ENCODE results near the gene FCGBP. TPM values are rescaled to one million over a fixed set of nuclear protein-coding genes. Genes with fewer than 3 reads are reported as not detected.

The FCGBP gene
- total and polyA plus RNA-seq, 2 of the 4 experiments (the other 2 are of a cell fraction) = under 0.01 to 0.03 TPM

- no TSS peak for BruUV-seq (replicated peaks)
- TF ChIP-seq BHLHE40 (IDR thresholded peaks at IDR 0.05; ENCODE audit: low read depth, low read length) = no peak
- TF ChIP-seq, protein P1, sequence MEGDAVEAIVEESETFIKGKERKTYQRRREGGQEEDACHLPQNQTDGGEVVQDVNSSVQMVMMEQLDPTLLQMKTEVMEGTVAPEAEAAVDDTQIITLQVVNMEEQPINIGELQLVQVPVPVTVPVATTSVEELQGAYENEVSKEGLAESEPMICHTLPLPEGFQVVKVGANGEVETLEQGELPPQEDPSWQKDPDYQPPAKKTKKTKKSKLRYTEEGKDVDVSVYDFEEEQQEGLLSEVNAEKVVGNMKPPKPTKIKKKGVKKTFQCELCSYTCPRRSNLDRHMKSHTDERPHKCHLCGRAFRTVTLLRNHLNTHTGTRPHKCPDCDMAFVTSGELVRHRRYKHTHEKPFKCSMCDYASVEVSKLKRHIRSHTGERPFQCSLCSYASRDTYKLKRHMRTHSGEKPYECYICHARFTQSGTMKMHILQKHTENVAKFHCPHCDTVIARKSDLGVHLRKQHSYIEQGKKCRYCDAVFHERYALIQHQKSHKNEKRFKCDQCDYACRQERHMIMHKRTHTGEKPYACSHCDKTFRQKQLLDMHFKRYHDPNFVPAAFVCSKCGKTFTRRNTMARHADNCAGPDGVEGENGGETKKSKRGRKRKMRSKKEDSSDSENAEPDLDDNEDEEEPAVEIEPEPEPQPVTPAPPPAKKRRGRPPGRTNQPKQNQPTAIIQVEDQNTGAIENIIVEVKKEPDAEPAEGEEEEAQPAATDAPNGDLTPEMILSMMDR (conservative IDR thresholded peaks at IDR 0.05; ENCODE audit: low read depth, low read length) = no peak
- no peak for TF ChIP-seq FOS (IDR thresholded peaks at IDR 0.05; ENCODE audit: low read depth, low read length)
- no peak for TF ChIP-seq RCOR1 (IDR thresholded peaks at IDR 0.05; ENCODE audit: insufficient replicate concordance, low read length)
- TF ChIP-seq CHD1 (IDR thresholded peaks at IDR 0.05; ENCODE audit: low read depth, low read length) = no peak
- no peak for TF ChIP-seq MAZ (IDR thresholded peaks at IDR 0.05; ENCODE audit: borderline replicate concordance, low read depth, low read length)
- no peak for TF ChIP-seq MAFK (IDR thresholded peaks at IDR 0.05; ENCODE audit: low read depth, low read length)
- TF ChIP-seq ELK1 (IDR thresholded peaks at IDR 0.05; ENCODE audit: borderline replicate concordance, low read depth, low read length) = no peak
- no peak for TF ChIP-seq CEBPB (IDR thresholded peaks at IDR 0.05; ENCODE audit: low read depth, low read length)
- TF ChIP-seq, protein P2, sequence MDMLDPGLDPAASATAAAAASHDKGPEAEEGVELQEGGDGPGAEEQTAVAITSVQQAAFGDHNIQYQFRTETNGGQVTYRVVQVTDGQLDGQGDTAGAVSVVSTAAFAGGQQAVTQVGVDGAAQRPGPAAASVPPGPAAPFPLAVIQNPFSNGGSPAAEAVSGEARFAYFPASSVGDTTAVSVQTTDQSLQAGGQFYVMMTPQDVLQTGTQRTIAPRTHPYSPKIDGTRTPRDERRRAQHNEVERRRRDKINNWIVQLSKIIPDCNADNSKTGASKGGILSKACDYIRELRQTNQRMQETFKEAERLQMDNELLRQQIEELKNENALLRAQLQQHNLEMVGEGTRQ (IDR thresholded peaks at IDR 0.05; ENCODE audit: low read depth, low read length) = no peak
- TF ChIP-seq MXI1 (IDR thresholded peaks at IDR 0.05; ENCODE audit: borderline replicate concordance, low read depth, low read length) = no peak
- TF ChIP-seq POLR2A (IDR thresholded peaks at IDR 0.05; ENCODE audit: low read depth, low read length) = no peak
- no peak for TF ChIP-seq NFE2L2 (IDR thresholded peaks at IDR 0.05; ENCODE audit: low read depth, low read length)
- no peak for TF ChIP-seq SMC3 (IDR thresholded peaks at IDR 0.05; ENCODE audit: low read depth, low read length)
- TF ChIP-seq RAD21 (IDR thresholded peaks at IDR 0.05; ENCODE audit: low read length) = no peak
- no peak for TF ChIP-seq RFX5 (IDR thresholded peaks at IDR 0.05; ENCODE audit: low read depth, low read length)
- Histone ChIP-seq H2AK9ac (replicated peaks; ENCODE audit: low read depth, low read length, poor library complexity) (no peak overlapping the region), H3K4me3 (ENCODE audit: insufficient read depth, low read depth, low read length) (no peak overlapping the region), H4K8ac (ENCODE audit: low read depth in 2 of 2, low read length in 2 of 2) (no peak overlapping the region), H2AK5ac (ENCODE audit: low read depth, low read length) (no peak overlapping the region), H2BK20ac (ENCODE audit: low read depth, low read length) (no peak overlapping the region), H2AFZ (replicated peaks; ENCODE audit: low read length, poor library complexity) (no peak overlapping the region), H4K20me1 (ENCODE audit: insufficient read depth, low read length) (no peaks in the 10 kb centered on the region), H4K91ac (ENCODE audit: insufficient read depth, low read depth, low read length) (no peak overlapping the region), H3K4me2 (ENCODE audit: low read depth, low read length) (no peak overlapping the region), H2BK15ac (ENCODE audit: low read depth, low read length) (no peak overlapping the region), H3K4ac (ENCODE audit: low read depth, low read length) (no peak overlapping the region), H3K9ac (ENCODE audit: low read depth, low read length) (no peak overlapping the region), H3K4me1 (ENCODE audit: control insufficient read depth, insufficient read depth, low read length) (no peaks in the 10 kb centered on the region), H3K9me1 (ENCODE audit: insufficient read depth, low read length) (no peaks in the 10 kb centered on the region), H3K14ac (replicated peaks; ENCODE audit: low read depth, low read length) (no peak overlapping the region), H3K23ac (ENCODE audit: low read depth, low read length) (no peak overlapping the region), H3K36me3 (ENCODE audit: control insufficient read depth, insufficient read depth, low read length) (no peaks in the 10 kb centered on the region), H3K27ac (ENCODE audit: insufficient read depth, low read length) (no peak overlapping the region), H2BK5ac (ENCODE audit: low read depth, low read length, poor library complexity, severe bottlenecking) (no peak overlapping the region), H4K5ac (ENCODE audit: low read depth, low read length) (no peak overlapping the region), H2BK120ac (ENCODE audit: low read depth, low read length) (no peak overlapping the region), H3K9me3 (ENCODE audit: control insufficient read depth, insufficient read depth, low read length) (no peaks in the 10 kb centered on the region), H3K56ac (ENCODE audit: extremely low read depth, insufficient read depth, low read length) (no peak overlapping the region), H3K27me3 (ENCODE audit: control insufficient read depth, insufficient read depth, low read length) (peaks cover 2% of the 10 kb centered on the region; the same call in 1 of the 2 replicates), H3K79me1 (ENCODE audit: low read depth in 1 of 2, low read length in 2 of 2) (no peaks in the 10 kb centered on the region), H3K18ac (ENCODE audit: low read depth, low read length) (no peak overlapping the region)
- no peak for DNase-seq
- dilution Hi-C loops (cut with HindIII; ENCODE audit: low sequenced_read_pairs, unreplicated experiment) (no loop called here), in situ Hi-C loops (cut with MboI; ENCODE audit: low sequenced_read_pairs) (no loop called here), intact Hi-C loops (cut with micrococcal nuclease) (no loop called here)
- ChIA-PET POLR2A (ENCODE audit: unreplicated experiment) (no interaction called here), CTCF (no interaction called here)
- ATAC-seq (ENCODE audit: low read depth) = no peak
- WGBS, 2 experiments (ENCODE audit: extremely low coverage in 2 of 2, insufficient read length in 1 of 2) = no CpG with 5 or more reads among the region's 5 CpGs
Observed at GRCh38 chr19:39906820-39907611, 27.4 kb downstream of the FCGBP start.

Data from IMR-90 (cell line).